NT2/D1 (cell line): Measurements from ENCODE around the gene CLK2.
"Not testable (repeated sequence)": the region's sequence is repeated elsewhere in the genome, so short reads cannot be mapped to it uniquely, and the experiment has no call there.

Source experiments
- DNase-seq: peaks from one replicate; pipeline ENCODE4 v3.0.0-alpha.2; 2011; ENCODE audit warnings: low read depth, low spot score
- H3K27me3 ChIP-seq: 2 replicates; pipeline ENCODE4 v1.6.0; 2011; ENCODE audit warnings: mild to moderate bottlenecking; ENCODE audit not compliant: insufficient read length, insufficient read depth
- H3K36me3 ChIP-seq: 2 replicates; pipeline ENCODE4 v1.6.1; 2011; ENCODE audit warnings: mild to moderate bottlenecking, low read length, mixed read lengths; ENCODE audit not compliant: insufficient read depth, insufficient read length
- H3K4me1 ChIP-seq: 2 replicates; pipeline ENCODE4 v1.5.1; 2011; ENCODE audit not compliant: insufficient read depth, insufficient read length
- H3K4me3 ChIP-seq: 2 replicates; pipeline ENCODE4 v1.5.1; 2011; ENCODE audit warnings: low read depth; ENCODE audit not compliant: insufficient read length
- H3K9ac ChIP-seq: 2 replicates; pipeline ENCODE4 v1.6.0; 2011; ENCODE audit warnings: low read depth; ENCODE audit not compliant: insufficient read length
- H3K9me3 ChIP-seq: 2 replicates; pipeline ENCODE4 v1.5.1; 2011; ENCODE audit warnings: mild to moderate bottlenecking, low read length; ENCODE audit not compliant: insufficient read depth
- SUZ12 ChIP-seq: IDR thresholded peaks from 2 replicates; pipeline ENCODE4 v1.6.1; 2011; ENCODE audit not compliant: insufficient read length, insufficient read depth; ENCODE audit errors: extremely low read depth
- YY1 ChIP-seq: IDR thresholded peaks from 2 replicates; pipeline ENCODE4 v1.6.1; 2011; ENCODE audit not compliant: insufficient read length, insufficient read depth
- ZNF274 ChIP-seq: IDR thresholded peaks from 2 replicates; pipeline ENCODE4 v1.6.1; 2011; ENCODE audit warnings: mild to moderate bottlenecking, low read depth, low read length

Gene CLK2

DNA sequence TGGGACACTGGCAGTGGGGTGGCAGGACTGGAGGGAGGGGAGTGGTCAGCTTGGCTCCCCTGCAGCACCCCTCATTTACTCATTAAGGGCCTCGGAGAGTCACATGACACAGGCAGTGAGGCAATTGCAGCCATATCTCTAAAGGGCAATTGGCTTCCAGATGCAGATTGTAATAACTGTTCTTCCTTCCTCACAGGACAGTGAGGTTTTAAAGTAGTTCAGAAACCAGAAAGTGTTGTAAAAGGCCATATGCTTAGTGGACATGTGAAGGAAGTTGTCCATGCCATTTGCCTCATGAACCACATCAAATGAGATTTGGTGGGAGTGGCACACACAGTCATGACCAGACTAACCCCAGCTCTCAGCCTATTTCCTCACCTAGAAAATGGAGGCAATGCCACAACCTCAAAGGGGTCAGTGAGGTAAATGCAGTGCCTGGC, 53.7 kb downstream of the CLK2 start:
- Histone ChIP-seq H3K4me3 (no peak overlapping the region), H3K4me1 (no peaks in the 10 kb centered on the region), H3K9me3 (no peaks in the 10 kb centered on the region), H3K36me3 (peaks cover 50% of the 10 kb centered on the region), H3K27me3 (no peaks in the 10 kb centered on the region), H3K9ac (no peak overlapping the region)
- TF ChIP-seq ZNF274 (no peak), SUZ12 (no peak), YY1 (peak; percentile 78)
- no peak for DNase-seq

DNA sequence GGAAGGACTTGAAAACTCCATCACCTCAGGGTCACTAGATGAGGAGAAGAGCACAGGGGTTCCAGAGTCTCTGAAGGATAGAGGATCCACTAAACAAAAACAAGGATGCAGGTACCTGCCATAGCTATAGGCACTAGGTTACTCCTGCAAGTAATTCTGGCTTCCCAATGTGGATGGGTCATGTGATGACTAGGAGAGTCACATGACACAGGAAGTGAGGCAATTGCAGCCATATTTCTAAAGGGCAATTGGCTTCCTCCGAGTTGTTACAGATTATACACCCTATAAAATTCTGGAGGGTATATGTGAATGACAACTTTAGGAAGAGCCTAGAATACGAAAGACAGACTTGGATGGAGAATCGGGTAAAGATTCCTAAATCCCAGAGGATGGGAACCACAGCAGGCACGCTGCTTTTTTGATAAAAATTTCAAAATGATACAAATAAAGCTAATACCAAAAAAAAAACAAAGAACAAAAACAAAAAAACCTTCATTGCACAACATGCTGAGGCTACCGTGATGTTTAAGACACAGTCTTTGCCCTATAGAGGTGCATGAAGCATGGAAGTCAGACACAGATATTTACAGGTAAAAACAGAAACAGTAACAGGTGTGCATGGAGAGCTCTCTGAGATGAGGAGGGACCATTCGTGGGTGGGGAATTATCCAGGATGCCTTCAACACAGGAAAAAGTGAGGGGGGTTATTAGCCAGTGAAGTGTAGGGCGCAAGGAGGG, 54.3 kb downstream of the CLK2 start:
- no peak overlapping the region for H3K9ac ChIP-seq
- no peak for DNase-seq
- H3K4me1 ChIP-seq, result no peaks in the 10 kb centered on the region
- H3K27me3 ChIP-seq, result no peaks in the 10 kb centered on the region
- TF ChIP-seq YY1, result peak; percentile 93
- no peak for TF ChIP-seq ZNF274
- H3K9me3 ChIP-seq, result no peaks in the 10 kb centered on the region
- H3K4me3 ChIP-seq, result no peak overlapping the region
- peaks cover 49% of the 10 kb centered on the region for H3K36me3 ChIP-seq

DNA sequence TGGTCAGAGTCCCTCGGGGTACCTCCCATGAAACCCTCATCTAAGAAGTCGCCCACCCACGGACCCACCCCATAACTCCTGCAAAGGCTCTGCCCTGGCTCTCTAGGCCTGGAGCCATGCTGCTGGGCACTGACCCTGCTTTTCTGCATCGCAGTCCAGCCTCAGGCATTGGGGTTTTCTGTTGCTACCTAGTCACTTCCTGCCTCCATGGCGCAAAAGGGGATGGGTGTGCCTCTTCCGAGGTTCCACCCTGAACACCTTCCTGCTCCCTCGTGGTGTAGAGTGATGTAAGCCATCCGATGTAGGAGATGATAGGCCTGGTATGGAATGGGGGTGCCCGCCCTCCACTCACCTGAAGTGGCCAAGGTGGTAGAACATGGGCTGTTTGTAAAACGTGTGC, 58.6 kb downstream of the CLK2 start:
- H3K4me3 ChIP-seq, H3K9me3 ChIP-seq, DNase-seq, H3K9ac ChIP-seq, H3K4me1 ChIP-seq, H3K27me3 ChIP-seq: not testable (repeated sequence)
- H3K36me3 ChIP-seq, result peaks cover 56% of the 10 kb centered on the region
